Memory B cell (primary cell): ENCODE data around the gene DNA2.
A peak's percentile ranks its signal among the peaks of the same experiment; 100 is the strongest.

ENCODE experiments used
- ATAC-seq: fragments of 150-1000 bp; cut with Tn5 transposase; 2 replicates; pipeline ENCODE4 v1.10.0; 2021; ENCODE audit warnings: low read depth, mild to moderate bottlenecking, moderate library complexity
- DNase-seq, 2 donors: peaks; one replicate each; pipeline ENCODE4 v3.0.0; 2022; ENCODE audit warnings: low spot score in 2 of 2
- H3K27ac Mint-ChIP-seq: one replicate; pipeline ENCODE4 v1.8.0; 2022; ENCODE audit warnings: mild to moderate bottlenecking, moderate library complexity, mixed read lengths
- H3K27me3 Mint-ChIP-seq: one replicate; pipeline ENCODE4 v1.8.0; 2022; ENCODE audit warnings: mixed read lengths
- H3K36me3 Mint-ChIP-seq: one replicate; pipeline ENCODE4 v1.8.0; 2022; ENCODE audit warnings: mild to moderate bottlenecking, mixed read lengths
- H3K4me1 Mint-ChIP-seq: one replicate; pipeline ENCODE4 v1.8.0; 2022; ENCODE audit warnings: mixed read lengths
- H3K4me3 Mint-ChIP-seq: one replicate; pipeline ENCODE4 v1.8.0; 2022; ENCODE audit warnings: mild to moderate bottlenecking, moderate library complexity, mixed read lengths
- H3K9me3 Mint-ChIP-seq: one replicate; pipeline ENCODE4 v1.8.0; 2022; ENCODE audit warnings: mixed read lengths

Gene DNA2

DNA sequence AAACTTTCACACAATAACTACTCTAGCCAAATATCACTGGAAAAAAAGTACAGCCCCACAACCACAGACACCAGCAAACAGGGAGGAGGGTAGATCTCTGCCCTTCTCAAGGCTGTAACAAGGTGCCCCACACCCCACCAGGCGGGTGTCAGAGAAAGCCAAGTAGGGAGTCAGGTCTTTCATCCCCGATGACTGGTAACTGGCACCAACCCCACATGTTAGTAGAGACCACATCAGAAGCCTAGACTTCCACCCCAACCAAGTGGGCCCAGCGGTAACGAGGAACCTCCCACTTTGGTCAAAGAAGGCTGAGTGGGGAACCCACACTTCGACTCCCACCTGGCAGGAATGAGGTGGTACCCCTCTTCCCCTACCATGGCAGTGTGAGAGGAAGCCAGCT is 48.3 kb downstream of the DNA2 start:
- Mint-ChIP-seq H3K27ac (no peak overlapping the region), H3K36me3 (peaks cover 4% of the 10 kb centered on the region), H3K9me3 (no peaks in the 10 kb centered on the region), H3K4me1 (no peaks in the 10 kb centered on the region), H3K4me3 (no peak overlapping the region), H3K27me3 (no peaks in the 10 kb centered on the region)
- ATAC-seq (no peak), DNase-seq (no peak)

DNA sequence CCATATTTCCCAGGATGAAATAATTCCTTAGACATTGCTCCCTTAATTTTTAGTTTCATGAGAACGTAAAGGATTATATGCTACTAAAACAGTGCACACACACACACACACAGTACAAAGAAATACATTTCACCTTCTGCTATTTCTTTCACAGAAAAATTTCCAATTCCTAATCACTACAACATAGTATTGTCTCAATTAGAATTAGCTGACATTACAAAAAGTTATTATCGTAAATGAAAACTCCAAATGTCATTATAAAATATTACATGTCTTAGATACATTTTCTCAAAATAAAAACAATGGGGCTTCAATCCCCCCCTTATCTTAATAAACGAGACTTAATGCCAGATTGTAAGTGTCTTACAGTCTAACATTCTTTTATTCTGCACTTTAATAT is 52.4 kb downstream of the DNA2 start:
- ATAC-seq (no peak), DNase-seq (no peak)
- Mint-ChIP-seq H3K36me3 (peaks cover 4% of the 10 kb centered on the region), H3K27me3 (no peaks in the 10 kb centered on the region), H3K4me1 (no peaks in the 10 kb centered on the region), H3K27ac (no peak overlapping the region), H3K9me3 (no peaks in the 10 kb centered on the region), H3K4me3 (no peak overlapping the region)

DNA sequence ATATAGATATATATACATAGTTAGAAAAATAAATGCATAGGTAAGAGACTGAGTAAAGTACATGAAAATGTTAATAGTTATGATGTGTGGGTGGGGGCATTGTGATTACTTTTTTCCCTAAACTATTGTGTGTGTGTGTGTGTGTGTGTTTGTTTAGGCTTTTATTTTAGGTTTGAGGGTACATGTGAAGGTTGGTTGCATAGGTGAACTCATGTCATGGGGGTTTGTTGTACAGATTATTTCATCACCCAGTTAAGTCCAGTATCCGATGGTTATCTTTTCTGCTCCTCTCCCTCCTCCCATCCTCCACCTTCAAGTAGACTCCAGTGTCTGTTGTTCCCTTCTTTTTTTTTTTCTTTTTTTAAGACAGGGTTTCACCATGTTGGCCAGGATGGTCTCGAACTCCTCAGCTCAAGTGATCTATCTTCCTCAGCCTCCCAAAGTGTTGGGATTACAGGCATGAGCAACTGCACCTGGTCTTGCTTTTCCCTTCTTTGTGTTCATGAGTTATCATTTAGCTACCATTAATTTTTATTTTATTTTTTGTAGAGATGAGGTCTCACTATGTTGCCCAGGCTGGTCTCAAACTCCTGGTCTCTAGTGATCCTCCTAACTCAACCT is 62.8 kb downstream of the DNA2 start:
- Mint-ChIP-seq H3K4me3 (no peak overlapping the region), H3K27me3 (no peaks in the 10 kb centered on the region), H3K4me1 (peaks cover 12% of the 10 kb centered on the region), H3K27ac (no peak overlapping the region), H3K9me3 (no peaks in the 10 kb centered on the region), H3K36me3 (no peaks in the 10 kb centered on the region)
- no peak for DNase-seq
- ATAC-seq: no peak

DNA sequence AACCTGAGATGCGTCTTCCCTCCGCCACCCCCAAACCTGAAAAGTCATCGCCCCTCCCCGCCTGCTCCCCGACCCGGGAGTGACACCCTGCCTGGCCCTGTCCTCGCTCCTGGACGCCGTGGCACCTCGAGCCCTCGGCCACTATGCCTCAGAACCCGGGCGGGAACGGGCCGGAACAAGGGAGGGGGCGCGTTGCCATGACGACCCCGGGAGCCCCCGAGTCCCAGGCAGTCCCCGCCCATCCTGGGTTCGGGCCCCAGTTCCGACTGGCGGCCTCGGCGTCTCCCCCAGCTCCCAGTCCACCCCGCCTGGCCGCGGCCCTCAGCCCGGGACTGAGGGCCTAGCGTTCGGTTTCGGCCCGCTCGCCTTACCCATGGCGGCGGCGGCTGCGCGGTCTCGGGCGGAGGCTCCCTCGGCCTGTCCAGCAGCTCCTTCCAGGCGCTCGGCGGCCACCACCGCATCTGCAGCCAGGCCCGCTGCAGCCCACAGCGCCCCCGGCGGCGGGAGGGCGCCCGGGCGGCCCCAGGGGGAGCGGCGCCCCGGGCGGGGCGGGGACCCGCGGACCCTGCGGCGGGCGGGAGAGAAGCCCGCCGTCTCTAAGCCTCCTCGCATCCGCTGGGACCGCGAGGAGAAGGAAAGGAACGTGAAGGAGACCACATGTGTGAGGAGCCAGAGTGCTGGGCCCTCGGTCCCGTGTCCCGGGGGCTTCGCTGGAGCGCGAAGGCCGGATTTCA is 64.8 kb downstream of the DNA2 start, which contains the start of gene RUFY2:
RUFY2 (minus strand) TSS at position 463 of the 734 bp plus-strand sequence; CDS start at position 375, 88 bp downstream.
- Mint-ChIP-seq H3K36me3 (no peaks in the 10 kb centered on the region), H3K27me3 (no peaks in the 10 kb centered on the region), H3K27ac (peak within 1 kb of the TSS; percentile 93), H3K4me3 (peak within 1 kb of the TSS; percentile 94), H3K4me1 (peaks cover 12% of the 10 kb centered on the region), H3K9me3 (no peaks in the 10 kb centered on the region)
- ATAC-seq (peak; percentile 94), DNase-seq (peak; percentile 80 to 90)

DNA sequence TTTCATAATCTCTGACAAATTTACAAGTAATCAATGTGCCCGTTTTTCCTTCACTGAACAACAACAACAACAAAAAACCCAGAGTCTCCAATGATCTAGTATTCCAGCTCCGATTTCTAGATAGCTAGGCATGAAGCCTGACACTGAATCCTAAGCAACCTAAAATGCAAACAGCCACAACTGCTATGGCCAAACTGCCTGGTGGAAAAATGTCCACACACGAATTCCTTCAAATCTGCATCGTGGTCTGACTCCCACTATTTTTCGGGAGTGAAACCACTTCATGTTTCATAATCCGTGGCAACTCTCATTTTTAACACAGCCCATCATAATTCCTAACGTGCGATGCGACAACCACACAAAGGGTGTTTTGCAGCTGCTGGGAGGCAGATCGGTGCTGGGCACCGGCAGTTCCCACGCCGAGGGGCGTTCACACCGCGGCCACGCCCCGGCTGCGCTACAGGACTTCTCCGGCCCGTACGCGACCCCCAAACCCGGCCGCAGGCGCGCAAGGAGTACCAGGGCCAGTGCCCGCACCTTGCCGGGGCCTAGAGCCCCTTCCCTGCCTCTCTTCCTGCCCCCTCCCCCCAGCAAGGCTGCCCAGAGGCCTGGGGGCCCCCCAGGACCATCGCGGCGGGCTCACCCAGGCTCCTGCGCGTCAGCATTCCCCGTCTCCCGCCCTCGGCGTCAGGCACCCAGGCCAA is 65.5 kb downstream of the DNA2 start:
- Mint-ChIP-seq H3K27me3 (no peaks in the 10 kb centered on the region), H3K27ac (peak overlapping the region; percentile 93), H3K4me3 (peak overlapping the region; percentile 94), H3K4me1 (peaks cover 12% of the 10 kb centered on the region), H3K9me3 (no peaks in the 10 kb centered on the region), H3K36me3 (no peaks in the 10 kb centered on the region)
- ATAC-seq: peak; percentile 9
- no peak for DNase-seq

DNA sequence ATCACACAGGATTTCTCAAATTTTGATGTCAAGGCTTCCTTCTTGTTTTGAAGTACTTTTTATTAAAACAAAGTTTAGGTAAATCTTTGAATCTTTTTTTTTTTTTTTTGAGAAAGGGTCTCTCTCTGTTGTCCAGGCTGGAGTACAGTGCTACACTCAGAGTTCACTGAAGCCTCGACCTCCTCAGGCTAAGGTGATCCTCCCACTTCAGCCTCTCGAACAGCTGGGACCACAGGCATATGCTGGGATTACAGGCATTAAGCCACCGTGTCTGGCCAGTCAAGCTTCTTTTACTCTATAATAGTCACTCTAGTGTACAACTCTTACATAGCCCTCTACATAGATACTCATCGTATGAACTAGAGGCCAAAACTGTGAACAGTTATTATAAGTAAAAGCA is 68.1 kb downstream of the DNA2 start:
- Mint-ChIP-seq H3K9me3 (no peaks in the 10 kb centered on the region), H3K4me3 (no peak overlapping the region), H3K4me1 (peaks cover 14% of the 10 kb centered on the region), H3K36me3 (peaks cover 7% of the 10 kb centered on the region), H3K27ac (no peak overlapping the region), H3K27me3 (no peaks in the 10 kb centered on the region)
- DNase-seq (no peak), ATAC-seq (no peak)

DNA sequence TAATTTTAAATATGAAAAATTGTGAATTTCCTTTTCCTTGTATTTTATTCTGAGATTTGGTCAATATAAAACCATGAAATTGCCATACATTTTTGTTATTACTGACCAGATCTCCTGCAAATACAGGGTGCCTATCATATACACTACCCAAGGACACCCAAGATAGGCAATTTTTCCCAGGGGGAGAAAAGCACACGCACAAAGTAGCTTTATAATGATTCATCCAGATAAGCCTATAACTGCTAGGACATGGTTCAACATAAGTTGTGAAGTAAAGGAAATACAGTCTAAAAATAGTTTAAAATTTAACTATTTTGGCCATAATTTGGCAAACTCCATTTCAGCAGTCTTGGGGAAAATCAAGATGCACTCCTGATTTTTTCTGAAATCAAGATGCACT is 69.5 kb downstream of the DNA2 start:
- Mint-ChIP-seq H3K27ac (no peak overlapping the region), H3K27me3 (no peaks in the 10 kb centered on the region), H3K36me3 (peaks cover 7% of the 10 kb centered on the region), H3K4me1 (peaks cover 14% of the 10 kb centered on the region), H3K4me3 (no peak overlapping the region), H3K9me3 (no peaks in the 10 kb centered on the region)
- DNase-seq (no peak), ATAC-seq (no peak)

DNA sequence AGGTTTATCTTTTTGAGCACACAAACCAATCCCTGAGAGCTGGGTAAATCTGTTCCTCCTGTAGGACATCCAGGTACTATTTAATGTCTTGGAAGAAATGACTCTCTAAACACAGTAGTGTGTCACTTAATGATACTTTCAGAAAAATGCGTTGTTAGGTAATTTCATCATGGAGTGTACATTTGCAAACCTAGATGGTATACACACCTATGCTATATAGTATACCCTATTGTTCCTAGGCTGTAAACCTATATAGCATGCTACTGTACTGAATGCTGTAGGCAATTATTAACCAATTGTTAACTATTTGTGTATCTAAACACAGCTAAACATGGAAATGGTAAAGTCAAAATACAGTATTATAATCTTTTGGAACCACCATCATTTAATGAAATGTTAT is 74.8 kb downstream of the DNA2 start:
- no peak overlapping the region for H3K27ac Mint-ChIP-seq
- DNase-seq (no peak), ATAC-seq (no peak)
- H3K27me3 Mint-ChIP-seq: no peaks in the 10 kb centered on the region
- peaks cover 14% of the 10 kb centered on the region for H3K36me3 Mint-ChIP-seq
- no peak overlapping the region for H3K4me3 Mint-ChIP-seq
- peaks cover 2% of the 10 kb centered on the region for H3K4me1 Mint-ChIP-seq
- H3K9me3 Mint-ChIP-seq: no peaks in the 10 kb centered on the region

DNA sequence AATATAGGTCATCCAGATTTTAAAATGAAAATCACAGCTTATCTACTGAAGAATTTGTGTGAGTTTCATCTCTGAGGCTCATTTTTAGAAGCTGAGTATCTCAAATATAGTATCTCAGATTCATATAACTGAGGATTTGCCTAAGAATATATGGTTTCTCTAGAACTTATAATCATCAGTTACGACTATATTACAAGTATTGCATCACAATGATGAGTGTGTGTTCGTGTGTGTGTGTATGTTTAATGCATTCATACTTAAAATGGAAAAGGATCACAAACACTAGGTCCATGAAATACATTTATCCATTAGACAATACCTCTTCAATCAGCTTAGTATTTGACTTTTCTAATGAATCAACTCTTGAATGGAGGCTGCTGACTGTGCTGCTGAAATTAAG is 86.0 kb downstream of the DNA2 start:
- H3K27me3 Mint-ChIP-seq: no peaks in the 10 kb centered on the region
- ATAC-seq: no peak
- peaks cover 11% of the 10 kb centered on the region for H3K36me3 Mint-ChIP-seq
- no peak for DNase-seq
- no peaks in the 10 kb centered on the region for H3K9me3 Mint-ChIP-seq
- no peak overlapping the region for H3K4me3 Mint-ChIP-seq
- no peaks in the 10 kb centered on the region for H3K4me1 Mint-ChIP-seq
- H3K27ac Mint-ChIP-seq: no peak overlapping the region

DNA sequence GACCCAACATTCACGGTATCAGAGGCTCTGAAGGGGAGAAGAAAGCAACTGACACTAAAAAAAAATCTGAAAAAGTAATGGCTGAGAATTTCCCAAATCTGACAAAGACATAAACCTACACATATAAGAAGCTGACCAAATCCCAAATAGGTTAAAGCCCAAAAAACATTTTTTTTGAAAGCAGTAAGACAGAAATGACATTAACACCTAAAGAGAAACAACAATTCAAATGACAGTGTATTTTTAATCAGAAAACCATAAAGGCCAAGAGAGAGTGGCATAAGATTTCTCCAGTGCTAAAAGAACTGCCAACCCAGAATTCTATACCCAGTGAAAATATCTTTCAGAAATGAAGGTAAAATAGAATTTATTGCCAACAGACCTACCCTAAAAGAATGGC is 100.2 kb downstream of the DNA2 start:
- Mint-ChIP-seq H3K9me3 (peaks cover 6% of the 10 kb centered on the region), H3K4me1 (no peaks in the 10 kb centered on the region), H3K4me3 (no peak overlapping the region), H3K27me3 (no peaks in the 10 kb centered on the region), H3K27ac (no peak overlapping the region), H3K36me3 (peaks cover 37% of the 10 kb centered on the region)
- no peak for ATAC-seq
- no peak for DNase-seq

DNA sequence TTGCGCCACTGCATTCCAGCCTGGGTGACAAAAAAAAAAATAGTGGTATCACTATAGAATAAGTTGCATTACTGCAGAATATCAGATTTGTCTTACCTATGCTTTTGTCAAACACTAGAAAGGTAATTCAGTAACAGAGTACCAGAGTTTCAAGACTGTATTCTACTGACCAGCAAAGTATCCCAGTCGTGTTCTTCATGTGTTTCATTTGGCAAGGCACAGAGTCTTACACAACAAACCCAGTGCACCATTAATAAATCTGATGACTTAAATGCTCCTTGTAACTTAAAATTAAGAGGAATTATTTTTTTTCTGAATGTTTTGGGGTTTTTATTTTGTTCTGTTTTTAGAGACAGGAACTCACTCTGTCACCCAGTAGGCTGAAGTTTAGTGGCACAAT is 104.7 kb downstream of the DNA2 start:
- no peak overlapping the region for H3K27ac Mint-ChIP-seq
- no peaks in the 10 kb centered on the region for H3K4me1 Mint-ChIP-seq
- H3K27me3 Mint-ChIP-seq: no peaks in the 10 kb centered on the region
- no peak overlapping the region for H3K4me3 Mint-ChIP-seq
- H3K9me3 Mint-ChIP-seq: peaks cover 3% of the 10 kb centered on the region
- H3K36me3 Mint-ChIP-seq: peaks cover 19% of the 10 kb centered on the region
- no peak for DNase-seq
- ATAC-seq: no peak

DNA sequence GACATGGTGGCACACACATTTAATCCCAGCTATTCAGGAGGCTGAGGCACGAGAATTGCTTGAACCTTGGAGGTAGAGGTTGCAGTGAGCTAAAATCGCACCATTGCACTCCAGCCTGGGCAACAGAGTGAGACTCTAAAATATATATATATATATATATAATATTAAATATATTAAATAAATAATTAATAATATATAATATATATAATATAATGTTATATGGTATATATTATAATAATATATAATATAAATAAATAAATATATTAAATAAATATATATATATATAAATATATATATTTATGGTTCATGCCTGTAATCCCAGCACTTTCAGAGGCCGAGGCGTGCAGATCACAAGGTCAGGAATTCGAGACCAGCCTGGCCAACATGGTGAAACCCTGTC is 105.2 kb downstream of the DNA2 start:
- Mint-ChIP-seq H3K27me3 (no peaks in the 10 kb centered on the region), H3K4me1 (no peaks in the 10 kb centered on the region), H3K9me3 (peaks cover 3% of the 10 kb centered on the region), H3K27ac (no peak overlapping the region), H3K4me3 (no peak overlapping the region), H3K36me3 (peaks cover 16% of the 10 kb centered on the region)
- DNase-seq (no peak), ATAC-seq (no peak)

DNA sequence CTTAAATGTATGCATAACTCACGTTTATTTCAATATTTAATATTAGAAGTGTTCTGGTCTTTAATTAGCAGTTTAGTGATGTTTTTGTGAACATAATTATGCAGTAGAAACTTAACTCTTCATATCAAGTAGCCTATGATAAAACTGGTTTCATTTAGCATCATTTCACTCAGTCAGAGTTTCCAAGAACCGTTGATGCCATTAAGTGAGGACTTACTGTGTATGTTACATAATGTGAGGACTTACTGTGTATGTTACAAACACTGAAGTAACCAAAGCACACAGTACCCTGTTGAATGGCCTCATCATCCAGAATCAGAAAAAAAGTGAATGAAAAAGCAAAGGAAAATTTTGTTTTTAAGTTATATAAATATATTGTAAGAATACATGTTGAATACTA is 106.2 kb downstream of the DNA2 start:
- H3K9me3 Mint-ChIP-seq: peaks cover 3% of the 10 kb centered on the region
- no peak overlapping the region for H3K4me3 Mint-ChIP-seq
- no peaks in the 10 kb centered on the region for H3K4me1 Mint-ChIP-seq
- H3K27me3 Mint-ChIP-seq: no peaks in the 10 kb centered on the region
- H3K27ac Mint-ChIP-seq: no peak overlapping the region
- no peak for ATAC-seq
- DNase-seq: no peak
- peaks cover 12% of the 10 kb centered on the region for H3K36me3 Mint-ChIP-seq

DNA sequence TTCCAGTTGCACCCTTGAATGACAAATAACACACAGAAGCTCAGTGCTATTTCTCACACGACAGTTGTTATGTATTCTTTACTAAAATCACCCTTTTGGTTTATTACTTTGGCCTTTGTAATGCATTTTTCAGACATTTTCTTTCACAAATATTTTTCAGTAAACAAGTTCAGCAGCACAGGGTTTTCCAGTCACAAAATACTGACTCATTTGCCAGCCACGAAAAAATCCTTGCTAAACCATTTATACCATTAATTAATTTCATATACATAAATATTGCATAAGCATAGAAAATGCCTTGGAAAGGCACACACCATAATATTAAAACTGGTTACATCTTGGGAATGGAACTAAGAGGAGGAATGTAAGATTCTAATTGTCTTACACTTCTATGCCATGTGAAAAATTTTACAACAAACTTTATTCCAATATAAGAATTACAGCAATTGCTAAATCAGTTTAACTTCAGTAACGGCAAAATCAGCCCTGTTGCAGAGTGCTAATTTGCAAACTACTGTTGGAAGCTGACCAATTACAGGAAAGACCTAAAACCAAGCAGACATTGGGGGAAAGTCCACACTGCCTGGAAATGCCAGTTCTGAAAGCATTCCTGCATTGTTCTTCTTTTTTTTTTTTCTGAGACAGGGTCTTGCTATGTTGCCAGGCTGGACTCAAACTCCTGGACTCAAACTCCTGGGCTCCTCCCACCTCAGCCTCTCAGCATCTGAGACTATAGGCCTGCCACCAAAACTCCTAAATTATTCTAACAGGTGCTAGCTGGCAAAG is 107.5 kb downstream of the DNA2 start:
- Mint-ChIP-seq H3K36me3 (peaks cover 9% of the 10 kb centered on the region), H3K9me3 (no peaks in the 10 kb centered on the region), H3K4me3 (no peak overlapping the region), H3K27me3 (no peaks in the 10 kb centered on the region), H3K4me1 (no peaks in the 10 kb centered on the region), H3K27ac (peak overlapping the region; percentile 67)
- DNase-seq: no peak
- ATAC-seq: no peak
